OCI-LY7 (cell line): Measurements from ENCODE around the gene PRKN.

Experiments used
- CTCF ChIP-seq: fragments of 200-600 bp; sonication (generic); conservative IDR thresholded peaks from 2 replicates; pipeline ENCODE4 v1.5.1; 2014; ENCODE audit warnings: mild to moderate bottlenecking, antibody characterized with exemption, low read length, moderate library complexity, mixed read lengths
- EZH2phosphoT487 ChIP-seq: fragments of 200-600 bp; sonication (generic); IDR thresholded peaks from 2 replicates; pipeline ENCODE4 v1.6.1; 2018; ENCODE audit warnings: low read depth, borderline replicate concordance, mild to moderate bottlenecking, mixed run types, antibody characterized with exemption, low read length, moderate library complexity, mixed read lengths

GRCh38 chr6:161847628-161848027 is 879.9 kb downstream of the PRKN start:
- TF ChIP-seq CTCF, result no peak
- TF ChIP-seq EZH2phosphoT487, result no peak
